Trophoblast cell (in vitro differentiated cells and primary cell): Measurements from ENCODE around the gene ATPAF2.

Source experiments
- DNase-seq, 2 donors: peaks; one replicate each; pipeline ENCODE4 v3.0.0-alpha.2; 2016
- H2AFZ ChIP-seq: 2 replicates; pipeline ENCODE4 v1.6.1; 2013; ENCODE audit warnings: low read length, moderate library complexity, mild to moderate bottlenecking; ENCODE audit not compliant: insufficient read depth, poor library complexity
- H2AK5ac ChIP-seq: 2 replicates; pipeline ENCODE4 v1.6.1; 2013; ENCODE audit warnings: mild to moderate bottlenecking, low read length
- H2BK120ac ChIP-seq: 2 replicates; pipeline ENCODE4 v1.6.1; 2013; ENCODE audit warnings: low read length, mild to moderate bottlenecking, moderate library complexity; ENCODE audit not compliant: insufficient read depth, poor library complexity
- H2BK12ac ChIP-seq: 2 replicates; pipeline ENCODE4 v1.6.1; 2013; ENCODE audit warnings: mild to moderate bottlenecking, low read length, moderate library complexity
- H2BK5ac ChIP-seq: 2 replicates; pipeline ENCODE4 v1.6.1; 2013; ENCODE audit warnings: low read length, low read depth, moderate library complexity, mild to moderate bottlenecking; ENCODE audit not compliant: poor library complexity
- H3K14ac ChIP-seq: 2 replicates; pipeline ENCODE4 v1.6.1; 2013; ENCODE audit warnings: mild to moderate bottlenecking, low read length
- H3K18ac ChIP-seq: 2 replicates; pipeline ENCODE4 v1.6.1; 2013; ENCODE audit warnings: mild to moderate bottlenecking, low read length
- H3K23ac ChIP-seq: 2 replicates; pipeline ENCODE4 v1.6.1; 2013; ENCODE audit warnings: low read length
- H3K27ac ChIP-seq: 2 replicates; pipeline ENCODE4 v1.5.1; 2013; ENCODE audit warnings: low read depth, mild to moderate bottlenecking, inconsistent platforms, low read length, moderate library complexity
- H3K27me3 ChIP-seq: 2 replicates; pipeline ENCODE4 v1.6.1; 2013; ENCODE audit warnings: inconsistent platforms, mild to moderate bottlenecking, low read length, moderate library complexity; ENCODE audit not compliant: insufficient read depth
- H3K36me3 ChIP-seq, 2 experiments: 1 replicate in 1 of 2; 2 replicates in 1 of 2; pipeline ENCODE4 v1.6.1; 2013; ENCODE audit warnings: low read length in 2 of 2, mild to moderate bottlenecking in 2 of 2, moderate library complexity in 1 of 2; ENCODE audit not compliant: insufficient read depth in 2 of 2, control insufficient read depth in 1 of 2
- H3K4ac ChIP-seq: 2 replicates; pipeline ENCODE4 v1.6.1; 2013; ENCODE audit warnings: low read depth, mild to moderate bottlenecking, low read length, moderate library complexity
- H3K4me1 ChIP-seq, 2 experiments: 1 replicate in 1 of 2; 2 replicates in 1 of 2; pipeline ENCODE4 v1.6.1; 2013; ENCODE audit warnings: low read length in 2 of 2, mild to moderate bottlenecking in 2 of 2, moderate library complexity in 1 of 2; ENCODE audit not compliant: insufficient read depth in 2 of 2, control insufficient read depth in 1 of 2
- H3K4me2 ChIP-seq: 2 replicates; pipeline ENCODE4 v1.6.1; 2013; ENCODE audit warnings: inconsistent platforms, mild to moderate bottlenecking, low read length, moderate library complexity
- H3K4me3 ChIP-seq: 2 replicates; pipeline ENCODE4 v1.5.1; 2013; ENCODE audit warnings: mild to moderate bottlenecking, low read depth, low read length, inconsistent platforms
- H3K79me1 ChIP-seq: one replicate; pipeline ENCODE4 v1.6.1; 2013; ENCODE audit warnings: low read length
- H3K79me2 ChIP-seq: 2 replicates; pipeline ENCODE4 v1.6.1; 2013; ENCODE audit warnings: low read length, mild to moderate bottlenecking; ENCODE audit not compliant: control insufficient read depth, insufficient read depth, poor library complexity
- H3K9ac ChIP-seq: 2 replicates; pipeline ENCODE4 v1.6.1; 2013; ENCODE audit warnings: mild to moderate bottlenecking, low read length
- H3K9me3 ChIP-seq: 2 replicates; pipeline ENCODE4 v1.6.1; 2013; ENCODE audit warnings: low read depth, mild to moderate bottlenecking, control low read depth, inconsistent platforms, low read length; ENCODE audit not compliant: insufficient read depth
- H4K12ac ChIP-seq: 2 replicates; pipeline ENCODE4 v1.6.1; 2013; ENCODE audit warnings: low read depth, mild to moderate bottlenecking, low read length, moderate library complexity
- H4K8ac ChIP-seq: 2 replicates; pipeline ENCODE4 v1.6.1; 2013; ENCODE audit warnings: low read depth, mild to moderate bottlenecking, low read length, moderate library complexity
- H4K91ac ChIP-seq: one replicate; pipeline ENCODE4 v1.6.1; 2013; ENCODE audit warnings: low read depth, mild to moderate bottlenecking, low read length, moderate library complexity
- WGBS: extraction: QIAGEN DNeasy Blood & Tissue Kit; methylation state at CpG from one replicate; pipeline ENCODE4 v1.1.7; 2013; ENCODE audit warnings: missing lambda C conversion rate; ENCODE audit not compliant: insufficient read length, insufficient coverage; ENCODE audit errors: extremely low coverage; 5-methylcytosine and 5-hydroxymethylcytosine counted together

Gene ATPAF2

GRCh38 chr17:17994271-17995069, 44.5 kb downstream of the ATPAF2 start:
- Histone ChIP-seq H2AK5ac (peak overlapping the region; percentile 80), H3K79me1 (peaks cover 11% of the 10 kb centered on the region), H3K4me2 (no peak overlapping the region), H2AFZ (peak overlapping the region; percentile 19), H3K23ac (no peak overlapping the region), H3K4me3 (peak overlapping the region; percentile 23), H3K18ac (peak overlapping the region; percentile 15), H3K79me2 (no peaks in the 10 kb centered on the region), H3K27me3 (no peaks in the 10 kb centered on the region), H3K9me3 (peaks cover 3% of the 10 kb centered on the region), H3K4ac (no peak overlapping the region), H4K12ac (no peak overlapping the region), H2BK5ac (peak overlapping the region; percentile 13), H3K36me3 (no peaks in the 10 kb centered on the region), H4K91ac (peak overlapping the region; percentile 82), H2BK120ac (peak overlapping the region; percentile 27), H4K8ac (peak overlapping the region; percentile 64), H3K27ac (peak overlapping the region; percentile 71), H3K9ac (no peak overlapping the region), H3K14ac (peak overlapping the region; percentile 9), H2BK12ac (peak overlapping the region; percentile 56), H3K4me1 (peaks cover 19 to 20% of the 10 kb centered on the region in 2 experiments)
- no CpG with 5 or more reads among the region's 18 CpGs for WGBS
- DNase-seq = peak; percentile 72 to 76

GRCh38 chr17:17993852-17994251, 45.1 kb downstream of the ATPAF2 start:
- Histone ChIP-seq H3K36me3 (no peaks in the 10 kb centered on the region), H3K23ac (no peak overlapping the region), H3K79me1 (peaks cover 11% of the 10 kb centered on the region), H3K14ac (peak overlapping the region; percentile 9), H2AK5ac (peak overlapping the region; percentile 80), H3K79me2 (no peaks in the 10 kb centered on the region), H3K9ac (no peak overlapping the region), H3K4me2 (no peak overlapping the region), H4K91ac (peak overlapping the region; percentile 82), H2AFZ (peak overlapping the region; percentile 19), H2BK12ac (peak overlapping the region; percentile 56), H2BK120ac (peak overlapping the region; percentile 27), H4K8ac (peak overlapping the region; percentile 64), H3K9me3 (peaks cover 3% of the 10 kb centered on the region), H3K27ac (peak overlapping the region; percentile 71), H3K4me1 (peaks cover 22 to 23% of the 10 kb centered on the region in 2 experiments), H2BK5ac (peak overlapping the region; percentile 13), H3K4ac (no peak overlapping the region), H3K4me3 (peak overlapping the region; percentile 23), H4K12ac (no peak overlapping the region), H3K18ac (peak overlapping the region; percentile 15), H3K27me3 (no peaks in the 10 kb centered on the region)
- WGBS = no CpG with 5 or more reads among the region's 12 CpGs
- no peak for DNase-seq

- Histone ChIP-seq H2BK120ac (peak overlapping the region; percentile 50), H3K27me3 (no peaks in the 10 kb centered on the region)
Observed at GRCh38 chr17:17993366-17993765, 45.6 kb downstream of the ATPAF2 start.

GRCh38 chr17:17990282-17990681, 48.7 kb downstream of the ATPAF2 start:
- Histone ChIP-seq H2BK5ac (no peak overlapping the region), H3K9me3 (no peaks in the 10 kb centered on the region), H3K23ac (no peak overlapping the region), H3K79me2 (no peaks in the 10 kb centered on the region), H4K91ac (peak overlapping the region; percentile 34), H2BK120ac (no peak overlapping the region), H2AK5ac (peak overlapping the region; percentile 66), H4K12ac (no peak overlapping the region), H3K4me1 (peaks cover 31 to 35% of the 10 kb centered on the region in 2 experiments), H3K9ac (no peak overlapping the region), H2BK12ac (no peak overlapping the region), H3K4me3 (peak overlapping the region; percentile 40), H3K79me1 (peaks cover 11% of the 10 kb centered on the region), H3K18ac (no peak overlapping the region), H3K4me2 (no peak overlapping the region), H3K27ac (no peak overlapping the region), H4K8ac (no peak overlapping the region), H3K4ac (no peak overlapping the region), H3K36me3 (no peaks in the 10 kb centered on the region), H3K27me3 (no peaks in the 10 kb centered on the region), H3K14ac (no peak overlapping the region), H2AFZ (no peak overlapping the region)
- DNase-seq = peak; percentile 66 to 69
- no CpG with 5 or more reads among the region's 2 CpGs for WGBS

More at GRCh38 chr17:17993366-17993765, 45.6 kb downstream of the ATPAF2 start:
- Histone ChIP-seq H3K27ac (no peak overlapping the region), H3K36me3 (no peaks in the 10 kb centered on the region), H3K4me3 (no peak overlapping the region), H2BK12ac (peak overlapping the region; percentile 56), H4K91ac (peak overlapping the region; percentile 82), H3K4ac (no peak overlapping the region), H2AK5ac (peak overlapping the region; percentile 80), H3K14ac (peak overlapping the region; percentile 5), H3K79me1 (peaks cover 11% of the 10 kb centered on the region), H3K9ac (no peak overlapping the region), H3K23ac (no peak overlapping the region), H4K12ac (no peak overlapping the region), H4K8ac (no peak overlapping the region), H3K79me2 (no peaks in the 10 kb centered on the region), H2BK5ac (no peak overlapping the region), H3K9me3 (peaks cover 3% of the 10 kb centered on the region), H3K18ac (no peak overlapping the region), H3K4me2 (no peak overlapping the region), H3K4me1 (peaks cover 27% of the 10 kb centered on the region in 2 experiments), H2AFZ (no peak overlapping the region)
- no peak for DNase-seq
- no CpG with 5 or more reads among the region's 2 CpGs for WGBS
